T-helper 1 cell treated with Interleukin-12 subunit alpha and Interleukin-12 subunit beta and Interleukin-4 antibody, amounts not matched to agents 30 μg/mL and 1 μg/mL, for 36 hours (primary cell): ENCODE results near the gene USP49.

ENCODE experiments used
- H3K27ac Mint-ChIP-seq: one replicate; pipeline ENCODE4 v1.8.0; 2021; ENCODE audit warnings: mild to moderate bottlenecking, mixed read lengths
- H3K27me3 Mint-ChIP-seq: one replicate; pipeline ENCODE4 v1.8.0; 2021; ENCODE audit warnings: low read depth, mixed read lengths
- H3K36me3 Mint-ChIP-seq: one replicate; pipeline ENCODE4 v1.8.0; 2021; ENCODE audit warnings: low read depth, mixed read lengths
- H3K4me1 Mint-ChIP-seq: one replicate; pipeline ENCODE4 v1.8.0; 2021; ENCODE audit warnings: low read depth, mixed read lengths
- H3K4me3 Mint-ChIP-seq: one replicate; pipeline ENCODE4 v1.8.0; 2021; ENCODE audit warnings: mild to moderate bottlenecking, moderate library complexity, mixed read lengths
- H3K9me3 Mint-ChIP-seq: one replicate; pipeline ENCODE4 v1.8.0; 2021; ENCODE audit warnings: mixed read lengths

The USP49 gene

DNA sequence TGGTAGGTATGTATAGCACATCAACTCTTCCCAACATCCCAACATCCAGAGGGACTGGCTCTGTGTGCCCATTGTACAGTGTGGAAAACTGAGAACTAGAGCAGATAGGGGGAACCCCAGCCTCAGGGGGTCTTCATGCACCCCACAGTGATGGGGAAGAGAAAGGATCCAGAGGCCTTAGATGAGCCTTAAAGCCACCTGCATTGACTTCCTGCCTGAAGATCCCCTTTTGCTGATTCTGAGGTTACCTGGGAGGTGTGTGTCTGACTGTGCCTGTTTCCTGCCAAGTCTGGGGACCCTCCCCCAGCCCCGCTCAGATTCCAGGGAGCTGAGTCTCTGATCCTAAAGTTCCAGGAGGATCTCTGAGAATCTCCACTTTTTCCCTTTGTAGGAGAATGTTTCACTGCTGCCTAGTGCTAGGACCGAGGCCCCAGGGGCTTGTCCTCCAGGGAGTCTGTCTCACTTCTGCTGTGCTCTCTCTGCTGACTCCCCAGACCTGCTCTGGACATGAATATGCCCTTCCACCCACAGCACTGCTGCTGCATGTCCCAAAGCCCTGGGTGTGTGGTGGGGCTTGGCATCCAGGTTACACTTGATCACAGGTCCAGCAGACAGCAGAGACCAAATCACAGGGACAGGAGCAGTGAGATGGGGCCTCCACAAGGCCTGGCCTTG is 135.1 kb downstream of the USP49 start:
- peaks cover 4% of the 10 kb centered on the region for H3K27me3 Mint-ChIP-seq
- no peak overlapping the region for H3K27ac Mint-ChIP-seq
- H3K4me3 Mint-ChIP-seq: no peak overlapping the region
- H3K36me3 Mint-ChIP-seq: no peaks in the 10 kb centered on the region
- no peaks in the 10 kb centered on the region for H3K4me1 Mint-ChIP-seq
- H3K9me3 Mint-ChIP-seq: no peaks in the 10 kb centered on the region

DNA sequence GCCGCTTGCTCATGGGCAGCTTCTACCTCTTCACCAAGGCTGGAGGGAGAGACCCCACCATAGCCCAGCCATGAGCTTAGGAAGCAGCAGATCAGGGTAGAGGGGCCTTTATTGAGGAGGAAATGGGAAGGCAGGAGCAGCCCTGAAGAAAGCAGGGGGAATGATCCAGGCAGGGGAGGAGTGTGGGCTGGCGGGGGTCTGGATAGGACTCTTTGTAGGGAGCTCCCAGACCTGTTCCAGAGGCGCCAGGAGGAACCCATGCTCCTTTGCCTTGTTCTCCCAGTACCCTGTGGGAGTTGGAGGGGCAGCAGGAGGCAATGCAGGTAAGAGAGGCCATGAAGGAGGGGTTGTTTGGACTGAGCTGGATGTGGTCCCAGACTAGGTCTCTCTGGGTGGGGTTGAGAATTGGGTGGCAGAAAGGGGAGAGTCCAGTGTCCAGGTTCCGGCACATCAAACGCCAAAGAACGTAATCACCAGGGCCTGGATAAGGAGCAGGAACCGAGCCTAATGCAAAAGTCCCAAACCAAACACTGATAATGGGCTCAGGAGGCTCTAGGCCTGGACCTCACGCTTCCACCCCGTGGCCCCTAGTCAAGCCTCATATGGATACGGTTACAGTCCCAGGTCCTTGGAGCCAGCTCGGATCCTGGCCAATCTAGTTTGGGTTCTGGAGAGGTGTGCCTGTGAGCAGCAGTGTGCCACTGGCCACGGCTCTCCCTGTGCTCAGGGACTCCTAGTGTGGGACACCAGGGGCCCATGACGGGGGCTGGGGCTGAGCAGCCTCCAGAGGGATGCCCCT is 135.9 kb downstream of the USP49 start:
- Mint-ChIP-seq H3K27ac (no peak overlapping the region), H3K36me3 (no peaks in the 10 kb centered on the region)

DNA sequence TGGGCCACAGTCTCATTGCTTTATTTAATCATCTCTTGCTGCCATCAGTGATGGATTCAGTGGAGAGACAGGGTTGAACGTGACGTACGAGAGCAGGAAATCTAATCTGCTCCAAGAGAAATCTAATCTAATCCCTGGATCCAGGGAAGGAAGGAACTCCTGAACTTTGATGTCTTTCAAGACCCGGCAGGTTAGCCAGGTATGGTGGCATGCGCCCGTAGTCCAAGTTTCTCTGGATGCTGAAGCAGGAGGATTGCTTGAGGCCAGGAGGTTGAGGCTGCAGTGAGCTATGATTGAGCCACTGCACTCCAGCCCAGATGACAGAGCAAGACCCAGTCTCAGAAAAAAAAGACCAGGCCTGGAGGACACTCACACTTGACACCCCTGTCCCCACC is 136.5 kb downstream of the USP49 start:
- Mint-ChIP-seq H3K27ac (no peak overlapping the region), H3K9me3 (no peaks in the 10 kb centered on the region), H3K4me1 (no peaks in the 10 kb centered on the region), H3K4me3 (no peak overlapping the region), H3K36me3 (no peaks in the 10 kb centered on the region), H3K27me3 (peaks cover 9% of the 10 kb centered on the region)

More for the DNA sequence above, 135.9 kb downstream of the USP49 start:
- H3K4me1 Mint-ChIP-seq: no peaks in the 10 kb centered on the region
- H3K4me3 Mint-ChIP-seq: no peak overlapping the region
- peaks cover 4% of the 10 kb centered on the region for H3K27me3 Mint-ChIP-seq
- H3K9me3 Mint-ChIP-seq: no peaks in the 10 kb centered on the region

GRCh38 chr6:41757931-41758640 is 137.1 kb downstream of the USP49 start:
- Mint-ChIP-seq H3K4me1 (no peaks in the 10 kb centered on the region), H3K36me3 (no peaks in the 10 kb centered on the region), H3K27ac (no peak overlapping the region), H3K9me3 (no peaks in the 10 kb centered on the region), H3K27me3 (peaks cover 14% of the 10 kb centered on the region), H3K4me3 (no peak overlapping the region)

- H3K9me3 Mint-ChIP-seq: no peaks in the 10 kb centered on the region
- H3K4me3 Mint-ChIP-seq: no peak overlapping the region
- H3K27me3 Mint-ChIP-seq: peaks cover 15% of the 10 kb centered on the region
- no peak overlapping the region for H3K27ac Mint-ChIP-seq
- H3K4me1 Mint-ChIP-seq: no peaks in the 10 kb centered on the region
- H3K36me3 Mint-ChIP-seq: no peaks in the 10 kb centered on the region
Measured at GRCh38 chr6:41757271-41757670, 137.9 kb downstream of the USP49 start.

GRCh38 chr6:41756354-41756753 is 138.8 kb downstream of the USP49 start:
- Mint-ChIP-seq H3K36me3 (no peaks in the 10 kb centered on the region), H3K27me3 (peaks cover 15% of the 10 kb centered on the region), H3K27ac (no peak overlapping the region), H3K9me3 (no peaks in the 10 kb centered on the region), H3K4me3 (no peak overlapping the region), H3K4me1 (no peaks in the 10 kb centered on the region)

DNA sequence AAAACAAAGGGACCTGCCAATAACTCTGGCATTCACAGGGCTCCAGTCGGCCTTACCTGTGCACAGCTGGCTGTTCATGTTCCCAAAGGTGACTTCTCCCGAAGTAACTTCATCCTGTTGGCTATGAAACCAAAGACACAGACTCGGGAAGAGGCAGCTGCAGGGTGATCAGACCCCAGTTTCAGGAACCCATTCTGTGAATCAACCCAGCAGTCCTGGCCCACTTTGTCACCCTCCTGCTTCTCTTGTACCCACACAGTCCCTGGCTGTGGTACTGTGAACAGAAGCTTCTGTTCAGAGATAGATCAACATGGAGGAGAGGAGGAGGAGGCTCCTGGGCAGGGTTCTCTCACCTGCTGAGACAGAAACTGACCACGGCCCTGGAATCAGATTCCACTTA is 139.3 kb downstream of the USP49 start:
- no peaks in the 10 kb centered on the region for H3K9me3 Mint-ChIP-seq
- peaks cover 15% of the 10 kb centered on the region for H3K27me3 Mint-ChIP-seq
- no peaks in the 10 kb centered on the region for H3K36me3 Mint-ChIP-seq
- H3K4me1 Mint-ChIP-seq: no peaks in the 10 kb centered on the region
- no peak overlapping the region for H3K4me3 Mint-ChIP-seq
- H3K27ac Mint-ChIP-seq: no peak overlapping the region

DNA sequence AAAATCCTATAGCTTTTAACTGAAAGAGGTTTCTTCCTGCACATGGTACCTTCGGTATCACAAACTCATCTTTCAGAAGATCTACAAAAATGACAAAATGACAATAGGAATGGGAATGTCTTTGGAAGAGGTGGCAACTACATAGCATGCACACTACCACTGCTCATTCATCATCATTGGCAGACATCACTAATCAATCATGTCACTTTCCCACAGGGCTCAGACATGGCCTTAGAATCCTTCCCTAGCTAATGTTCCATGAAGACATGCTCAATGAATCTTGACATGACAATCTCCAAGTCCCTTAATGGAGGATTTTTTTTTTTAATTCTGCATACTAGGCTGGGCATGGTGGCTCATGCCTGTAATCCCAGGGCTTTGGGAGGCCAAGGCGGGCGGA is 144.8 kb downstream of the USP49 start:
- Mint-ChIP-seq H3K4me1 (no peaks in the 10 kb centered on the region), H3K4me3 (no peak overlapping the region), H3K9me3 (no peaks in the 10 kb centered on the region), H3K27ac (no peak overlapping the region), H3K36me3 (no peaks in the 10 kb centered on the region), H3K27me3 (peaks cover 19% of the 10 kb centered on the region)

DNA sequence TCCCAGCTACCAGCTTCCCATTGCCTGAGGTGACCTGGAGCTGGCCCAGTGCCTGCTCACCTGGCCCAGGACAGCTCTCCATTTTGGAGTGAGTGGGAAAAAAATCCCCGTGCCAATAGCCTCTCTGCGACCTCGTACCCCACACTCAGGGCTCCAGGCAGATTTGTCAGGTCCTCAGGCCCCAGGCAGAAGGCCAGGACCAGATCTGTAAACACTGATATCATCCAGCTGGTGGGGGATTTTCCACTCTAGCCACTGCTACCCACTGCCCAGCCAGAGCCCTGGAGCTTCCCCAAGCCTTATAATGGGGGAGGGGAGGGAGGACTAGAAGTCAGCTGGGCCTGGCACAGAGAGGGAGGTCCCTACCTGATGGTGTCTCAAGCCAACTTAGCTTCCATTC is 146.6 kb downstream of the USP49 start:
- Mint-ChIP-seq H3K4me1 (no peaks in the 10 kb centered on the region), H3K27ac (no peak overlapping the region), H3K4me3 (no peak overlapping the region)

DNA sequence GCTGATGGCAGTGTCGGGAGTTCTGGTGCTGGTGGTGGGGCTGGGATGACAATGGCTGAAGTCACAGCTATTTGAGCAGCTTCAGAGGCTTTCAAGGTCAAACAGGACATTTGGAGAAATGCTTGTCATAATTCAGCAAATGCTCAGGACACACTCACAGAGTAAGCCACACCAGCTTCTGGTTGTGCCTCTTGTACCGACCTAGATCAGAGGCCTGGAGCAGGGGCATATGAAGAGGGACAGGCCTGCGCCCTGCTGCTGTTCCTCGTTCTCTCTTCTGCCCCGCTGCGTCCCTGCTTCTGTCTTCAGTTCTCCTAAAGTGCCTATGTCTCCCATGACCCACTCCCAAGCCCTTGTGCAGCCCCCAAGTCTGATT is 147.1 kb downstream of the USP49 start:
- H3K4me1 Mint-ChIP-seq: no peaks in the 10 kb centered on the region
- peaks cover 8% of the 10 kb centered on the region for H3K27me3 Mint-ChIP-seq
- no peak overlapping the region for H3K4me3 Mint-ChIP-seq
- no peaks in the 10 kb centered on the region for H3K36me3 Mint-ChIP-seq
- no peak overlapping the region for H3K27ac Mint-ChIP-seq
- no peaks in the 10 kb centered on the region for H3K9me3 Mint-ChIP-seq

More for the DNA sequence above, 146.6 kb downstream of the USP49 start:
- Mint-ChIP-seq H3K36me3 (no peaks in the 10 kb centered on the region), H3K9me3 (no peaks in the 10 kb centered on the region), H3K27me3 (peaks cover 11% of the 10 kb centered on the region)

DNA sequence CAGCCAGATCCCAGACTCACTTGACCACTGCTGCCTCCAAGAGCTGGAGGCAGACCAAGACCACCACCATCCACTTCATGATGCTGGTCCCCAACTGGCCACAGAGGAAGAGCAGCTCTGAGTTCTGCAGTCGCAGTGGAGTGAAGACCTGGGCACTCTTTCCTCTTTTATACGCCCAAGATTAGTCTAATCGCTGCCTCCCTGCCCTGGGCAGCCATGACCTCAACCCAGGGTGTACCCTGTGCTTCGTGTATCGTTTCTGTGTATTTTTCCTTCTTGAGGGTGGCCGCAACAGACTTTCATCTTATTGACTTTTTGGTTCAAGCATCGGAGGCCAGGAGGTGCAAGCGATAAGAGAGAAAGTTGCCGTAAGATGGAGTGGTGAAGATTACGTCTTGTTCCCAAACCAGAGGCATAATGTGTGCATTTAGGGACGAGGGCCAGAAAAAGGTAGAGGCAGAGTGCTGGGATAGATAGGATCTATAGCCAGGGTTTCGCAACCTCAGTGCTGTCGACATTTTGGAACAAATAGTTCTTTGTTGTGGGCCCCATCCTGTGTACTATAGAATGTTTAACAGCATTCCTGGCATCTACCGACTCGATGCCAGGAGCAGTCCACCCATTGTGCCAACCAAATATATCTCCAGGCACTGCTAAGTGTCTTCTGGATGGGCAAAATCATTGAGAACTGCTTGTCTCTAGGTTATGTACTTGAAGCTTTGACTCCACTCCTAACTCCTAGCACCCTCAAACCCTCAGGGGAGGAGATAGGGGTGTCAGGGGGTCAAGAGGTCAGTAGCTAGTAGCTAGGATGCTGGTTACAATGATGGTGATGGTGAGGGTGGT is 147.7 kb downstream of the USP49 start, which contains the start of gene PGC:
Gene PGC, minus strand, starts transcription at position 142 of the 846 bp plus-strand sequence. Its CDS starts 63 bp downstream, at position 79.
- no peaks in the 10 kb centered on the region for H3K36me3 Mint-ChIP-seq
- H3K27ac Mint-ChIP-seq: no peak within 1 kb of the TSS
- H3K27me3 Mint-ChIP-seq: peaks cover 6% of the 10 kb centered on the region
- H3K4me1 Mint-ChIP-seq: no peaks in the 10 kb centered on the region
- no peaks in the 10 kb centered on the region for H3K9me3 Mint-ChIP-seq
- no peak within 1 kb of the TSS for H3K4me3 Mint-ChIP-seq

GRCh38 chr6:41746107-41746506 is 149.1 kb downstream of the USP49 start:
- Mint-ChIP-seq H3K36me3 (no peaks in the 10 kb centered on the region), H3K27me3 (peaks cover 6% of the 10 kb centered on the region), H3K27ac (no peak overlapping the region), H3K9me3 (no peaks in the 10 kb centered on the region), H3K4me3 (no peak overlapping the region), H3K4me1 (no peaks in the 10 kb centered on the region)

DNA sequence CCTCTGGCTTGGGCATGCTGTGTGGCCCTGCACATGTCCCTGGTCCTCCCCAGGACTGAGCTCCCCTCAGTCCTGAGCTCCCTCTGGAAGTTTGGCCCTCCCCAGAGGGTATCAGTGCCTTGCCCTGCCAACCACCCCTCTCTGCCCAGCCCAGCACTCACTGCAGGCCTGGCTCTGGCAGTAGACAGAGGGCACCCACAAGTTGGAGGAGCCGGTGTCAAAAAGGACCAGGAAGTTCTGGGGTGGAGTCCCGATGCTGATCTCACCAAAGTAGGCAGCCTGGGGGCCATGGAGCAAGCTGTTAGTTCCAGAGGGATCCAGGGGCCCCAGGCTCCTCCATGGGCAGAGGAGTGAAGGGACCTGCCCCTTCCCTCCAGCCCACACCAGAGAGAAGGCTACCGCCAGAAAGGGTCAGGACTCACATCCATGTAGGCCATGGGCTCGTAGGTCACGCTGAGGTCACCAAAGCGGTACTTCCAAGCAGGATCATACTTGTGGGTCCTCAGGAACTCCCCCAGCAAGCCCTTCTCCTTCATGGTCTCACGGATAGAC is 150.9 kb downstream of the USP49 start:
- Mint-ChIP-seq H3K4me3 (no peak overlapping the region), H3K27ac (no peak overlapping the region), H3K27me3 (no peaks in the 10 kb centered on the region), H3K36me3 (no peaks in the 10 kb centered on the region), H3K4me1 (no peaks in the 10 kb centered on the region), H3K9me3 (no peaks in the 10 kb centered on the region)
